ENCODE results near the gene LYAR. TPM values are rescaled to one million over a fixed set of nuclear protein-coding genes. Genes with fewer than 3 reads are reported as not detected.

LYAR gene
- total and polyA plus RNA-seq, 2 donors from 2014 or later, result 6.6 to 8.6 TPM

GRCh38 chr4:4296283-4296846, 6.4 kb upstream of the LYAR start:
- Histone ChIP-seq H3K4me3 (ENCODE audit: low read length in 3 of 3) (no peak overlapping the region), H3K9ac (ENCODE audit: low read length in 3 of 3) (no peak overlapping the region), H3K9me3 (ENCODE audit: control insufficient read depth in 2 of 3, insufficient read depth in 1 of 3, low read length in 3 of 3) (no peaks in the 10 kb centered on the region), H3K27me3 (ENCODE audit: control insufficient read depth, insufficient read depth, low read length) (no peaks in the 10 kb centered on the region), H3K27ac (ENCODE audit: low read depth in 2 of 2, low read length in 2 of 2) (no peak overlapping the region), H3K4me1 (ENCODE audit: control insufficient read depth in 2 of 3, insufficient read depth in 2 of 3, low read depth in 1 of 3, low read length in 3 of 3) (peaks cover 0 to 2% (median 1%) of the 10 kb centered on the region in 3 donors), H3K36me3 (ENCODE audit: control insufficient read depth in 2 of 3, insufficient read depth in 3 of 3, low read length in 3 of 3) (peaks cover 0 to 4% (median 0%) of the 10 kb centered on the region in 3 donors)
- no peak for TF ChIP-seq CTCF (IDR thresholded peaks at IDR 0.05; ENCODE audit: borderline replicate concordance, extremely low read depth, insufficient read depth)
- intact Hi-C loops (cut with DNase I), result no loop called here
- no peak for DNase-seq
- no peak for FAIRE-seq

- Histone ChIP-seq H3K9me3 (ENCODE audit: control insufficient read depth in 2 of 3, insufficient read depth in 1 of 3, low read length in 3 of 3) (no peaks in the 10 kb centered on the region), H3K4me3 (ENCODE audit: low read length in 3 of 3) (no peak overlapping the region), H3K9ac (ENCODE audit: low read length in 3 of 3) (no peak overlapping the region), H3K36me3 (ENCODE audit: control insufficient read depth in 2 of 3, insufficient read depth in 3 of 3, low read length in 3 of 3) (peaks cover 0 to 4% (median 0%) of the 10 kb centered on the region in 3 donors), H3K27me3 (ENCODE audit: control insufficient read depth, insufficient read depth, low read length) (no peaks in the 10 kb centered on the region), H3K4me1 (ENCODE audit: control insufficient read depth in 2 of 3, insufficient read depth in 2 of 3, low read depth in 1 of 3, low read length in 3 of 3) (peaks cover 8 to 21% (median 11%) of the 10 kb centered on the region in 3 donors), H3K27ac (ENCODE audit: low read depth in 2 of 2, low read length in 2 of 2) (no peak overlapping the region)
- no peak for FAIRE-seq
- intact Hi-C loops (cut with DNase I), result no loop called here
- no peak for TF ChIP-seq CTCF (IDR thresholded peaks at IDR 0.05; ENCODE audit: borderline replicate concordance, extremely low read depth, insufficient read depth)
- no peak for DNase-seq
Observed at GRCh38 chr4:4293279-4293678, 3.3 kb upstream of the LYAR start.

- Histone ChIP-seq H3K9me3 (ENCODE audit: control insufficient read depth in 2 of 3, insufficient read depth in 1 of 3, low read length in 3 of 3) (no peaks in the 10 kb centered on the region), H3K27me3 (ENCODE audit: control insufficient read depth, insufficient read depth, low read length) (no peaks in the 10 kb centered on the region), H3K36me3 (ENCODE audit: control insufficient read depth in 2 of 3, insufficient read depth in 3 of 3, low read length in 3 of 3) (peaks cover 0 to 6% (median 2%) of the 10 kb centered on the region in 3 donors), H3K27ac (ENCODE audit: low read depth in 2 of 2, low read length in 2 of 2) (no peak overlapping the region), H3K9ac (ENCODE audit: low read length in 3 of 3) (peak overlapping the region; percentile 61 to 84 (median 74)), H3K4me3 (ENCODE audit: low read length in 3 of 3) (peak overlapping the region; percentile 84 to 96 (median 89)), H3K4me1 (ENCODE audit: control insufficient read depth in 2 of 3, insufficient read depth in 2 of 3, low read depth in 1 of 3, low read length in 3 of 3) (peaks cover 8 to 21% (median 11%) of the 10 kb centered on the region in 3 donors)
- intact Hi-C loops (cut with DNase I), result no loop called here
- no peak for TF ChIP-seq CTCF (IDR thresholded peaks at IDR 0.05; ENCODE audit: borderline replicate concordance, extremely low read depth, insufficient read depth)
- DNase-seq (no peak), FAIRE-seq (no peak)
Observed at GRCh38 chr4:4289597-4289940, 385 bp downstream of the LYAR start.

- DNase-seq, result no peak
- no peak for FAIRE-seq
- H3K9me3 ChIP-seq (ENCODE audit: control insufficient read depth in 2 of 3, insufficient read depth in 1 of 3, low read length in 3 of 3), result no peaks in the 10 kb centered on the region
- peak overlapping the region in 2 of 3 donors; percentile 61 to 74 for H3K9ac ChIP-seq (ENCODE audit: low read length in 3 of 3)
- H3K36me3 ChIP-seq (ENCODE audit: control insufficient read depth in 2 of 3, insufficient read depth in 3 of 3, low read length in 3 of 3), result peaks cover 0 to 6% (median 2%) of the 10 kb centered on the region in 3 donors
- H3K4me1 ChIP-seq (ENCODE audit: control insufficient read depth in 2 of 3, insufficient read depth in 2 of 3, low read depth in 1 of 3, low read length in 3 of 3), result peaks cover 8 to 21% (median 11%) of the 10 kb centered on the region in 3 donors
- intact Hi-C loops (cut with DNase I), result no loop called here
- H3K27me3 ChIP-seq (ENCODE audit: control insufficient read depth, insufficient read depth, low read length), result no peaks in the 10 kb centered on the region
- TF ChIP-seq CTCF (IDR thresholded peaks at IDR 0.05; ENCODE audit: borderline replicate concordance, extremely low read depth, insufficient read depth), result no peak
- no peak overlapping the region for H3K27ac ChIP-seq (ENCODE audit: low read depth in 2 of 2, low read length in 2 of 2)
- H3K4me3 ChIP-seq (ENCODE audit: low read length in 3 of 3), result peak overlapping the region; percentile 84 to 96 (median 89)
Observed at GRCh38 chr4:4289055-4289454, 899 bp downstream of the LYAR start.

Data from kidney (tissue), 14 donors.